Neutrophil (primary cell): Measurements from ENCODE around the gene GNAT1.

Experiments used
- H3K27ac ChIP-seq: fragments of 200-600 bp; sonication (generic); 2 replicates; pipeline ENCODE4 v1.5.1; 2016; ENCODE audit warnings: mild to moderate bottlenecking, moderate library complexity
- H3K27me3 ChIP-seq: fragments of 200-600 bp; sonication (generic); 2 replicates; pipeline ENCODE4 v1.6.0; 2016; ENCODE audit warnings: mild to moderate bottlenecking
- H3K36me3 ChIP-seq: fragments of 200-600 bp; sonication (generic); 2 replicates; pipeline ENCODE4 v1.5.1; 2017
- H3K4me1 ChIP-seq, 2 experiments: fragments of 200-600 bp in 1 of 2; sonication (generic) in 1 of 2; 1 replicate in 1 of 2; 2 replicates in 1 of 2; pipeline versions ENCODE4 v1.5.1 to v1.6.1; 2013 to 2016; ENCODE audit warnings: low read depth in 1 of 2, low read length in 1 of 2, mild to moderate bottlenecking in 1 of 2, moderate library complexity in 1 of 2; ENCODE audit not compliant: control insufficient read depth in 1 of 2, insufficient read depth in 1 of 2
- H3K4me3 ChIP-seq, 2 experiments: fragments of 200-600 bp in 1 of 2; sonication (generic) in 1 of 2; 1 replicate in 1 of 2; 2 replicates in 1 of 2; pipeline ENCODE4 v1.5.1; 2013 to 2016; ENCODE audit warnings: low read depth in 1 of 2, low read length in 1 of 2, mild to moderate bottlenecking in 1 of 2, moderate library complexity in 1 of 2
- H3K9me3 ChIP-seq: fragments of 200-600 bp; sonication (generic); 2 replicates; pipeline ENCODE4 v1.5.1; 2016
- TF ChIP-seq, protein P1 (sequence below): fragments of 200-600 bp; sonication (generic); IDR thresholded peaks from 2 replicates; pipeline ENCODE4 v1.5.1; 2016; ENCODE audit warnings: antibody characterized with exemption

The GNAT1 gene

DNA sequence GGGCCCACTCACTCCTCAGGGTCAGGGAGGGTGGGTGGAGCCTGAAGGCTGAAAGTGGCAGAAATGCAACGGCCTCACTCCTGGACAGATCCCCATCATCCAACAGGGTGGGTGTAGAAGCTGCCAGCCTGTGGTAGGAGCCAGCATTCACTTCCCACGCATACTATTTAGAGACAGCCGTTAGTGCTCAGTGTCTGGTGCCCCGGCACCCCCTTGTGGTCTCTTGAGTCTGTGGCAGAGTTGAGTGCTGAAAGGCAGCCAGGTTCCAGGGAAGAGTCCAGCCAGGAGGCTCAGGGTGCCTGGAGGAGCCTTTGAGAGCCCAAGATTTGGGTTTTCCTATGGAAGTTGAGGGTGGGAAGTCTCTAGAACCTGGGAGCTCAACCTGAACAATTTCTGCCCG is 2.1 kb upstream of the GNAT1 start:
- no peak overlapping the region for H3K27ac ChIP-seq
- H3K27me3 ChIP-seq = peaks cover 19% of the 10 kb centered on the region
- H3K4me3 ChIP-seq = no peak overlapping the region
- TF ChIP-seq, protein P1, sequence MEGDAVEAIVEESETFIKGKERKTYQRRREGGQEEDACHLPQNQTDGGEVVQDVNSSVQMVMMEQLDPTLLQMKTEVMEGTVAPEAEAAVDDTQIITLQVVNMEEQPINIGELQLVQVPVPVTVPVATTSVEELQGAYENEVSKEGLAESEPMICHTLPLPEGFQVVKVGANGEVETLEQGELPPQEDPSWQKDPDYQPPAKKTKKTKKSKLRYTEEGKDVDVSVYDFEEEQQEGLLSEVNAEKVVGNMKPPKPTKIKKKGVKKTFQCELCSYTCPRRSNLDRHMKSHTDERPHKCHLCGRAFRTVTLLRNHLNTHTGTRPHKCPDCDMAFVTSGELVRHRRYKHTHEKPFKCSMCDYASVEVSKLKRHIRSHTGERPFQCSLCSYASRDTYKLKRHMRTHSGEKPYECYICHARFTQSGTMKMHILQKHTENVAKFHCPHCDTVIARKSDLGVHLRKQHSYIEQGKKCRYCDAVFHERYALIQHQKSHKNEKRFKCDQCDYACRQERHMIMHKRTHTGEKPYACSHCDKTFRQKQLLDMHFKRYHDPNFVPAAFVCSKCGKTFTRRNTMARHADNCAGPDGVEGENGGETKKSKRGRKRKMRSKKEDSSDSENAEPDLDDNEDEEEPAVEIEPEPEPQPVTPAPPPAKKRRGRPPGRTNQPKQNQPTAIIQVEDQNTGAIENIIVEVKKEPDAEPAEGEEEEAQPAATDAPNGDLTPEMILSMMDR = no peak
- H3K4me1 ChIP-seq = peaks cover 1 to 6% of the 10 kb centered on the region in 2 experiments
- H3K9me3 ChIP-seq = no peaks in the 10 kb centered on the region
- H3K36me3 ChIP-seq = no peaks in the 10 kb centered on the region

GRCh38 chr3:50189989-50190388 is 1.4 kb upstream of the GNAT1 start:
- Histone ChIP-seq H3K36me3 (no peaks in the 10 kb centered on the region), H3K27ac (no peak overlapping the region), H3K4me1 (peaks cover 6 to 10% of the 10 kb centered on the region in 2 experiments), H3K27me3 (peaks cover 26% of the 10 kb centered on the region), H3K9me3 (no peaks in the 10 kb centered on the region), H3K4me3 (no peak overlapping the region)
- TF ChIP-seq, protein P1 = no peak

- Histone ChIP-seq H3K9me3 (no peaks in the 10 kb centered on the region), H3K4me1 (peaks cover 6 to 10% of the 10 kb centered on the region in 2 experiments), H3K27ac (no peak overlapping the region), H3K36me3 (no peaks in the 10 kb centered on the region), H3K4me3 (no peak overlapping the region), H3K27me3 (peaks cover 47% of the 10 kb centered on the region)
- TF ChIP-seq, protein P1 = no peak
These were observed 714 bp downstream of the GNAT1 start for GRCh38 chr3:50192124-50192523.

- no peaks in the 10 kb centered on the region for H3K36me3 ChIP-seq
- H3K27ac ChIP-seq = no peak overlapping the region
- peaks cover 6 to 10% of the 10 kb centered on the region in 2 experiments for H3K4me1 ChIP-seq
- H3K27me3 ChIP-seq = peaks cover 53% of the 10 kb centered on the region
- H3K4me3 ChIP-seq = no peak overlapping the region
- H3K9me3 ChIP-seq = no peaks in the 10 kb centered on the region
- TF ChIP-seq, protein P1 = peak; percentile 92
These were observed 1.3 kb downstream of the GNAT1 start for GRCh38 chr3:50192689-50193141.

DNA sequence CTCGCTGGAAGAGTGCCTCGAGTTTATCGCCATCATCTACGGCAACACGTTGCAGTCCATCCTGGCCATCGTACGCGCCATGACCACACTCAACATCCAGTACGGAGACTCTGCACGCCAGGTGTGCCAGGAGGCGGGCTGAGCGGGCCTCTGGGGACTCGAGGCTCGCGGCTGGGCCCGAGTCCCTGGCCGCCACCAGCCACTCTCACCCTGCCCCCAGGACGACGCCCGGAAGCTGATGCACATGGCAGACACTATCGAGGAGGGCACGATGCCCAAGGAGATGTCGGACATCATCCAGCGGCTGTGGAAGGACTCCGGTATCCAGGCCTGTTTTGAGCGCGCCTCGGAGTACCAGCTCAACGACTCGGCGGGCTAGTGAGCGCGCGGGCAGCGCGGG is 1.9 kb downstream of the GNAT1 start:
- TF ChIP-seq, protein P1 = no peak
- Histone ChIP-seq H3K27ac (no peak overlapping the region), H3K9me3 (no peaks in the 10 kb centered on the region), H3K4me3 (no peak overlapping the region), H3K36me3 (no peaks in the 10 kb centered on the region), H3K27me3 (peaks cover 59% of the 10 kb centered on the region), H3K4me1 (peaks cover 6 to 10% of the 10 kb centered on the region in 2 experiments)

- H3K27ac ChIP-seq = no peak overlapping the region
- H3K9me3 ChIP-seq = no peaks in the 10 kb centered on the region
- peaks cover 6 to 10% of the 10 kb centered on the region in 2 experiments for H3K4me1 ChIP-seq
- TF ChIP-seq, protein P1 = no peak
- no peak overlapping the region for H3K4me3 ChIP-seq
- H3K27me3 ChIP-seq = peaks cover 63% of the 10 kb centered on the region
- H3K36me3 ChIP-seq = no peaks in the 10 kb centered on the region
These were observed 2.3 kb downstream of the GNAT1 start for GRCh38 chr3:50193746-50194127.
